Mucosa of descending colon (tissue), 3 donors: ENCODE measurements around the gene EIF2AK2. TPM values are rescaled to one million over a fixed set of nuclear protein-coding genes. Genes with fewer than 3 reads are reported as not detected.

Experiments used
- ATAC-seq: fragments of 200-7000 bp; cut with Tn5 transposase; one replicate; pipeline ENCODE4 v1.9.1; 2020; ENCODE audit warnings: mild to moderate bottlenecking, moderate library complexity
- DNase-seq, 3 donors: peaks; one replicate each; pipeline ENCODE4 v3.0.0-alpha.2; 2020
- H3K36me3 ChIP-seq: fragments of 200-600 bp; one replicate; pipeline ENCODE4 v1.8.0; 2021; ENCODE audit warnings: low read depth, mild to moderate bottlenecking
- H3K4me1 ChIP-seq: fragments of 200-600 bp; one replicate; pipeline ENCODE4 v1.8.0; 2021; ENCODE audit warnings: low read depth, mild to moderate bottlenecking
- H3K4me3 ChIP-seq: fragments of 200-600 bp; one replicate; pipeline ENCODE4 v1.8.0; 2021; ENCODE audit warnings: mild to moderate bottlenecking
- H3K9me3 ChIP-seq: fragments of 200-600 bp; one replicate; pipeline ENCODE4 v1.8.0; 2021; ENCODE audit warnings: mild to moderate bottlenecking
- intact Hi-C, 2 donors: fragments of 100-400 bp; cut with DNase I in 1 of 2; cut with micrococcal nuclease in 1 of 2; formaldehyde crosslinking; loops; one replicate each; pipeline versions ENCODE4 v1.11.0 to v1.11.1; 2022; cut with DNase I, micrococcal nuclease
- total RNA-seq, 3 donors: library from RNA; stranded (reverse); fragmentation: NEBNext Ultra II Directional in 2 of 3; extraction: Animal tissue kit (Norgen Biotek cat#: 25700) in 2 of 3; gene quantifications; one replicate each; pipeline versions ENCODE4 v1.2.1 to v1.2.4, GENCODE V29; 2021 to 2023
- TF ChIP-seq, protein P1 (sequence below): fragments of 200-600 bp; IDR thresholded peaks from one replicate; pipeline ENCODE4 v1.8.0; 2022; ENCODE audit warnings: antibody characterized with exemption, mild to moderate bottlenecking
- donor health status: DM: no; HTN: no; CAD: no; lungs with moderate emphysema.
- donor health status: DM: no; HTN: no; CAD: no.
- donor health status: DM: no; HTN: yes; CAD: no.

EIF2AK2 gene
- total RNA-seq, 3 donors from 2014 or later: 27.5 to 48.8 (median 33.2) TPM

DNA sequence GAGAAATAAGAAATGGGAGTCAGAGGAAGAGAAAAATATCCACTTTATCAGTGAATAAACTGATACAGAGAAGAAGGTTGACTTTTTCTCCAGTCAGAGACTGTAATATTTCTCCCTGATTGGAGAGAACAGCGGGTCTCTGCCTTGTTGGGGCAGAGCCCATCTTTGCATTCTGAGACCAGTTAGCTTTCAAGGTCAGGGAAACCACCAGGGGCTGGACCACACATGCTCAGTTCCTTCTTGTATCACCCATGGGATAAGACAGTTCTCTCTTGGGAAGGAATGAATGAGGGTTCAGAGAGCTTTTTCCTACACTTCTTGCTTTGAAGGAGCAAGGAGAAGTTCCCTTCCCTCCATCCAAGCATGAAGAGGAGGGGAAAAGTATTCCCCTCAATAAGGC, 60.2 kb downstream of the EIF2AK2 start:
- Histone ChIP-seq H3K4me1 (no peaks in the 10 kb centered on the region), H3K9me3 (no peaks in the 10 kb centered on the region), H3K4me3 (no peak overlapping the region), H3K36me3 (no peaks in the 10 kb centered on the region)
- ATAC-seq (no peak), DNase-seq (no peak)
- TF ChIP-seq, protein P1, sequence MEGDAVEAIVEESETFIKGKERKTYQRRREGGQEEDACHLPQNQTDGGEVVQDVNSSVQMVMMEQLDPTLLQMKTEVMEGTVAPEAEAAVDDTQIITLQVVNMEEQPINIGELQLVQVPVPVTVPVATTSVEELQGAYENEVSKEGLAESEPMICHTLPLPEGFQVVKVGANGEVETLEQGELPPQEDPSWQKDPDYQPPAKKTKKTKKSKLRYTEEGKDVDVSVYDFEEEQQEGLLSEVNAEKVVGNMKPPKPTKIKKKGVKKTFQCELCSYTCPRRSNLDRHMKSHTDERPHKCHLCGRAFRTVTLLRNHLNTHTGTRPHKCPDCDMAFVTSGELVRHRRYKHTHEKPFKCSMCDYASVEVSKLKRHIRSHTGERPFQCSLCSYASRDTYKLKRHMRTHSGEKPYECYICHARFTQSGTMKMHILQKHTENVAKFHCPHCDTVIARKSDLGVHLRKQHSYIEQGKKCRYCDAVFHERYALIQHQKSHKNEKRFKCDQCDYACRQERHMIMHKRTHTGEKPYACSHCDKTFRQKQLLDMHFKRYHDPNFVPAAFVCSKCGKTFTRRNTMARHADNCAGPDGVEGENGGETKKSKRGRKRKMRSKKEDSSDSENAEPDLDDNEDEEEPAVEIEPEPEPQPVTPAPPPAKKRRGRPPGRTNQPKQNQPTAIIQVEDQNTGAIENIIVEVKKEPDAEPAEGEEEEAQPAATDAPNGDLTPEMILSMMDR: no peak
- intact Hi-C loops: no loop called here

DNA sequence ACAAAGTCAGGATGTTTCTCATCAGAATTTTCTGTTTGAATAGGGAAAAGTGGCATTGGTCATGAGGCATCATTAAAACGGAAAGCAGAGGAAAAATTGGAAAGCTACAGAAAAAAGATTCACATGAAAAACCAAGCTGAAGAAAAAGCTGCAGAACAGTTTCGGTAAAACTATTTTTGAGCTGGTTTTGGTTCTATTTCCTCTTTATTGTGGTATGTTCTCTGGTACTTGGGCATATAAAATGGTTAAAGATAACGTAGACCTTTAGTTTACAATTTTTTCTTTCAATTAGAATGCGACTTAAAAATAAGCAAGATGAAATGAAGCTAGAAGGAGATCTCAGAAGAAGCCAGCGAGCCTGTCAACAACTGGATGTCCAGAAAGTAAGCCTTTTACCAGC, 64.9 kb downstream of the EIF2AK2 start:
- no peaks in the 10 kb centered on the region for H3K36me3 ChIP-seq

DNA sequence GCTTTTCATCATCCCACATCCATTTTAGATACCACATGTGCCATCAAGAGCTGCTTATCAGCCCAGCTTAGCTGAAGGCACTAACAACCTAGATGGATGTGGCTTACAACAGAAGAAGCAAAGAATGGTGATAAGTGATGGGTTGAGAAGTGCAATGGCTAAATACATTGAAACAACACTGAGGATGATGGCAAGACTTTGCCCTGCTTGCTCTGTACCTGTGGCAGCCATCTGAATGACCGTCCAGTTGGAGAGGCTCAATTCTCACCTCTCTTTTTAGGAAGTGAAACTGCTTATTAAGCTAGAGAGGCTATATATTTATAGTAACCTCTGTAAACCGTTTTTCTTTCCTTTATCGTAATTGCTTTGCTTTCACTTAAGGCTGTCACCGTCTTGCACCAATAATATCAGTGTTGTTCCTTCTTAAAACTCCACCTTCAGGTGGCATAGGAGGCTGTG, 66.7 kb downstream of the EIF2AK2 start:
- ATAC-seq (peak; percentile 50), DNase-seq (no peak)
- no peaks in the 10 kb centered on the region for H3K9me3 ChIP-seq
- intact Hi-C loops: no loop called here
- TF ChIP-seq, protein P1: no peak
- no peaks in the 10 kb centered on the region for H3K36me3 ChIP-seq
- H3K4me3 ChIP-seq: no peak overlapping the region
- H3K4me1 ChIP-seq: no peaks in the 10 kb centered on the region

More for the DNA sequence above, 64.9 kb downstream of the EIF2AK2 start:
- intact Hi-C loops: no loop called here
- ATAC-seq (no peak), DNase-seq (no peak)
- no peaks in the 10 kb centered on the region for H3K9me3 ChIP-seq
- TF ChIP-seq, protein P1: no peak
- no peak overlapping the region for H3K4me3 ChIP-seq
- no peaks in the 10 kb centered on the region for H3K4me1 ChIP-seq

DNA sequence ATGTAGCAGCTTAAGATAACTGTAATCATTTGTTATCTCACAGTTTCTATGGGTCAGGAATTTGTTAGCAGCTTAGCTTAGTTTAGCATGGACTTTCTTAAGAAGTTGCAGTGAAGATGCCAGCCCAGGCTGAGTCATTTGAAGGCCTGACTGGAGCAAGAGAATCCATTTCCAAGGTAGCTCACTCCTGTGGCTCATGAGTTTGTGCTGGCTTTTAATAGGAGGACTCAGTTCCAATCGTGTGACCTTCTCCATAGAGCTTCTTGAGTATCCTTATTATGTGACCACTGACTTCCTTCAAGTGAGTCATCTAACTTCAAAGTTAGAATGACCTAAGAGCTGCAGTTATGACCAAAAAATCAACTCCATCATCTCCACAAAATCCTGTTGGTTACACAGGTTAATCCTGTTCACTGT, 71.0 kb downstream of the EIF2AK2 start:
- no peak for ATAC-seq
- Histone ChIP-seq H3K9me3 (no peaks in the 10 kb centered on the region), H3K4me1 (peaks cover 6% of the 10 kb centered on the region), H3K4me3 (no peak overlapping the region), H3K36me3 (no peaks in the 10 kb centered on the region)
- TF ChIP-seq, protein P1: no peak
- intact Hi-C loops: no loop called here
- no peak for DNase-seq

DNA sequence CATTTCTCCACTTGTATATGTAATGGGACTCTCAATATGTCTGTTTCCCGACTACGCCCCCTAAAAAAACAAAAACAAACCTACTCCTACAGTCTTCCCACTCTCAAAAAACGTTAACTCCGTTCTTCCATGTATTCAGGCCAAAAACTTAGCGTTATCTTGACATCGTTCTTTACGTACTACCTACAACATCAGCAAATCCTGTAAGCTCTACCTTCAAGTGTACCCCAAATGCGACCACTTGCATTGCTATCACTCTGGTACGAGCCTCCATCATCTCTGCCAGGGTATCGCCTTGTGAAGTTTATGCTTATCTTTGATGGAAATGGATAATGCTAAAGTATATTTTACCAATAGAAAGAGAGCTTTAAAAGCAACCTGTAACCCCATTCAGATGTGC, 72.0 kb downstream of the EIF2AK2 start:
- ATAC-seq (no peak), DNase-seq (no peak)
- TF ChIP-seq, protein P1: no peak
- intact Hi-C loops: no loop called here
- Histone ChIP-seq H3K36me3 (no peaks in the 10 kb centered on the region), H3K4me1 (peaks cover 6% of the 10 kb centered on the region), H3K9me3 (no peaks in the 10 kb centered on the region), H3K4me3 (peak overlapping the region; percentile 60)
